Measurements from ENCODE around the gene ORM2. TPM values are rescaled to one million over a fixed set of nuclear protein-coding genes. Genes with fewer than 3 reads are reported as not detected.

Gene ORM2
- total and polyA plus RNA-seq, 9 of the 15 experiments (the other 6 are each of a cell fraction or from before 2014, with no cell fraction given) = 0.98 TPM; not detected in 8

GRCh38 chr9:114356792-114357191, 27.1 kb downstream of the ORM2 start (continued):
- no peak for TF ChIP-seq FOXP4 (CRISPR knock-in tag; IDR thresholded peaks at IDR 0.05; ENCODE audit: borderline replicate concordance)
- TF ChIP-seq RREB1 (CRISPR knock-in tag; IDR thresholded peaks at IDR 0.05) = no peak
- TF ChIP-seq ELF2 (CRISPR knock-in tag; IDR thresholded peaks at IDR 0.05) = no peak
- no peak for TF ChIP-seq ETS1 (conservative IDR thresholded peaks at IDR 0.05; ENCODE audit: control insufficient read depth, low read depth, low read length)

Measured in K562 (cell line).